ELF-1 (cell line): Measurements from ENCODE around the gene DDX39B.

Source experiments
- DNase-seq: peaks from one replicate; pipeline ENCODE4 v3.0.0-alpha.2; 2016; ENCODE audit warnings: low read depth, low spot score

The DDX39B gene

GRCh38 chr6:31575952-31576685 is 34.3 kb upstream of the DDX39B start:
- no peak for DNase-seq

- DNase-seq = peak; percentile 37
Measured at GRCh38 chr6:31575335-31575901, 33.6 kb upstream of the DDX39B start, which contains the start of gene TNF. Gene TNF, plus strand, starts transcription at chr6:31575565. Its CDS starts 177 bp downstream, at chr6:31575742.

GRCh38 chr6:31574106-31575061 is 32.6 kb upstream of the DDX39B start:
- peak; percentile 50 for DNase-seq

- DNase-seq = peak; percentile 71
Measured at GRCh38 chr6:31573239-31574105, 31.7 kb upstream of the DDX39B start.

- DNase-seq = no peak
Measured at GRCh38 chr6:31572041-31572911, 30.5 kb upstream of the DDX39B start, which contains the start of gene LTA. Gene LTA, plus strand, starts transcription at chr6:31572289. Its CDS starts 454 bp downstream, at chr6:31572743.

- no peak for DNase-seq
Measured at GRCh38 chr6:31569861-31570536, 28.2 kb upstream of the DDX39B start.

GRCh38 chr6:31568537-31568961 is 26.7 kb upstream of the DDX39B start:
- DNase-seq = no peak

- peak; percentile 70 for DNase-seq
Measured at GRCh38 chr6:31567531-31568370, 25.9 kb upstream of the DDX39B start.

- DNase-seq = no peak
Measured at GRCh38 chr6:31560697-31561058, 18.9 kb upstream of the DDX39B start.

- peak; percentile 67 for DNase-seq
Measured at GRCh38 chr6:31559958-31560696, 18.3 kb upstream of the DDX39B start.

GRCh38 chr6:31559606-31559957 is 17.8 kb upstream of the DDX39B start:
- DNase-seq = no peak

- DNase-seq = no peak
Measured at GRCh38 chr6:31558631-31559500, 17.1 kb upstream of the DDX39B start.

- DNase-seq = no peak
Measured at GRCh38 chr6:31558318-31558625, 16.5 kb upstream of the DDX39B start.

- DNase-seq = no peak
Measured at GRCh38 chr6:31557443-31558317, 15.9 kb upstream of the DDX39B start.

- no peak for DNase-seq
Measured at GRCh38 chr6:31556307-31556706, 14.5 kb upstream of the DDX39B start.

- peak; percentile 79 for DNase-seq
Measured at GRCh38 chr6:31551371-31551770, 9.6 kb upstream of the DDX39B start.
